Activated B cell treated with CpG ODN at 0.5 μM for 24 hours (primary cell): ENCODE results near the gene HEY2. TPM values are rescaled to one million over a fixed set of nuclear protein-coding genes. Genes with fewer than 3 reads are reported as not detected.
A peak's percentile ranks its signal among the peaks of the same experiment; 100 is the strongest.
"Not testable (repeated sequence)": the region's sequence is repeated elsewhere in the genome, so short reads cannot be mapped to it uniquely, and the experiment has no call there.

ENCODE experiments used
- ATAC-seq: fragments of 200-7000 bp; cut with Tn5 transposase; one replicate; pipeline ENCODE4 v1.10.0; 2021; ENCODE audit warnings: low read depth, mild to moderate bottlenecking, moderate library complexity
- CTCF ChIA-PET: fragments of 350-600 bp; sonication (Branson Sonifier 250); formaldehyde crosslinking; loops from one replicate; lab custom pipeline; 2021; ENCODE audit warnings: antibody characterized with exemption; lab: Charles Lee
- POLR2A ChIA-PET: fragments of 350-600 bp; sonication (Branson Sonifier 250); formaldehyde crosslinking; loops from one replicate; lab custom pipeline; 2021; ENCODE audit warnings: antibody characterized with exemption; lab: Charles Lee
- DNase-seq: peaks from one replicate; pipeline ENCODE4 v3.0.0; 2022
- H3K27ac Mint-ChIP-seq: one replicate; pipeline ENCODE4 v1.8.0; 2020; ENCODE audit warnings: mixed read lengths
- H3K27me3 Mint-ChIP-seq: one replicate; pipeline ENCODE4 v1.8.0; 2021; ENCODE audit warnings: mixed read lengths
- H3K36me3 Mint-ChIP-seq: one replicate; pipeline ENCODE4 v1.8.0; 2021; ENCODE audit warnings: low read depth, mixed read lengths
- H3K4me1 Mint-ChIP-seq: one replicate; pipeline ENCODE4 v1.8.0; 2021; ENCODE audit warnings: mixed read lengths
- H3K4me3 Mint-ChIP-seq: one replicate; pipeline ENCODE4 v1.8.0; 2020; ENCODE audit warnings: mild to moderate bottlenecking, mixed read lengths
- H3K9me3 Mint-ChIP-seq: one replicate; pipeline ENCODE4 v1.8.0; 2020; ENCODE audit warnings: mixed read lengths
- intact Hi-C: fragments of 100-400 bp; cut with micrococcal nuclease; formaldehyde crosslinking; loops from one replicate; pipeline ENCODE4 v1.15.1; 2024
- total RNA-seq: library from RNA; stranded (reverse); gene quantifications from 2 replicates; pipeline ENCODE4 v1.2.3, GENCODE V29; 2022
- TF ChIP-seq, protein P1 (sequence below): fragments of 200-600 bp; IDR thresholded peaks from one replicate; pipeline ENCODE4 v1.8.0; 2022; ENCODE audit warnings: antibody characterized with exemption, mild to moderate bottlenecking

Gene HEY2
- total RNA-seq, 1 donor from 2014 or later = not detected

DNA sequence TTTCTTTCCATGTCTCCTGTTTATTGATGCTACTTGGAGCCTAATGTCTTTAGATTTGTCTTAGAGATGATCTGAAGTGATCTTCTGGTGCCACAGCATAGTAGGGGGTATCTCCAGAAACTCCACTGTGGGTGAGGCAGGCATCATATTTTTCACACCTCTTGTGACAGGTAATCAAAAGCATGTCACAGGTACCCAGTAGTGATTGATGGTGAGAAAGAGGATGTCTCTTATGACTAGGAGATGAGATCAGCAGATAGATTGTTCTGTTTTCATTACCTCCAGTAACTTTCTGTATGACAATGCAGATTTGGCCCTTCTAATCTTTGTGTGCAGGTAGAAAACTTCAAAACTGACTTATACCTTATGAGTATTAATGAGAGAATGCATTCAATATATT lies 54.8 kb downstream of the HEY2 start:
- no peaks in the 10 kb centered on the region for H3K9me3 Mint-ChIP-seq
- H3K4me3 Mint-ChIP-seq = no peak overlapping the region
- H3K36me3 Mint-ChIP-seq = peaks cover 2% of the 10 kb centered on the region
- no peaks in the 10 kb centered on the region for H3K27me3 Mint-ChIP-seq
- ChIA-PET CTCF (interaction anchor here (0.8 to 0.9 kb wide), 2 partner anchors 13 to 152 kb away, joined by 3 read pairs; partner anchors contain the start of genes HINT3 and NCOA7), POLR2A (interaction anchor here (2.4 kb wide), 1 partner anchor 13 kb away, joined by 20 read pairs; the partner anchor contains the start of gene NCOA7)
- DNase-seq (no peak), ATAC-seq (no peak)
- H3K27ac Mint-ChIP-seq = no peak overlapping the region
- TF ChIP-seq, protein P1, sequence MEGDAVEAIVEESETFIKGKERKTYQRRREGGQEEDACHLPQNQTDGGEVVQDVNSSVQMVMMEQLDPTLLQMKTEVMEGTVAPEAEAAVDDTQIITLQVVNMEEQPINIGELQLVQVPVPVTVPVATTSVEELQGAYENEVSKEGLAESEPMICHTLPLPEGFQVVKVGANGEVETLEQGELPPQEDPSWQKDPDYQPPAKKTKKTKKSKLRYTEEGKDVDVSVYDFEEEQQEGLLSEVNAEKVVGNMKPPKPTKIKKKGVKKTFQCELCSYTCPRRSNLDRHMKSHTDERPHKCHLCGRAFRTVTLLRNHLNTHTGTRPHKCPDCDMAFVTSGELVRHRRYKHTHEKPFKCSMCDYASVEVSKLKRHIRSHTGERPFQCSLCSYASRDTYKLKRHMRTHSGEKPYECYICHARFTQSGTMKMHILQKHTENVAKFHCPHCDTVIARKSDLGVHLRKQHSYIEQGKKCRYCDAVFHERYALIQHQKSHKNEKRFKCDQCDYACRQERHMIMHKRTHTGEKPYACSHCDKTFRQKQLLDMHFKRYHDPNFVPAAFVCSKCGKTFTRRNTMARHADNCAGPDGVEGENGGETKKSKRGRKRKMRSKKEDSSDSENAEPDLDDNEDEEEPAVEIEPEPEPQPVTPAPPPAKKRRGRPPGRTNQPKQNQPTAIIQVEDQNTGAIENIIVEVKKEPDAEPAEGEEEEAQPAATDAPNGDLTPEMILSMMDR = no peak
- H3K4me1 Mint-ChIP-seq = peaks cover 68% of the 10 kb centered on the region
- intact Hi-C loops = no loop called here

DNA sequence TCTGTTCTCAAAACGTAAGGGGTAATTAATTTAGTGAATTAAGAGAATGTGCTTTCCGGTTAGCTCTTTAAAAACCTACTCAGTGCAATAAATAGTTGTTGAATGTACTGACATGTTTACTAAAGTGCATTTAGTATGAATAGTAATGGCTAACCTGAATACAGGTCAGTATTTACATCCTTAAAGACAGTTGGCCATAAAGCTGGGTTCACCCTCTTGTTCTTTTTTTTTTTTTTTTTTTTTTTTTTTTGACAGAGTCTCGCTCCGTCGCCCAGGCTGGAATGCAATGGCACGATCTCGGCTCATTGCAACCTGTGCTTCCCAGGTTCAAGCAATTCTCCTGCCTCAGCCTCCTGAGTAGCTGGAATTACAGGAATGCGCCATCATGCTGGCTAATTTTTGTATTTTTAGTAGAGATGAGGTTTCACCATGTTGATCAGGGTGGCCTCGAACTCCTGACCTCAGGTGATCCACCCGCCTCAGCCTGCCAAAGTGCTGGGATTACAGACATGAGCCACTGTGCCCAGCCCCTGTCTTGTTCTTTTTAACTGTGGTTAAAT lies 55.5 kb downstream of the HEY2 start:
- intact Hi-C loops, ATAC-seq, H3K27ac Mint-ChIP-seq, H3K36me3 Mint-ChIP-seq, H3K27me3 Mint-ChIP-seq, DNase-seq, H3K4me3 Mint-ChIP-seq, H3K9me3 Mint-ChIP-seq: not testable (repeated sequence)
- ChIA-PET POLR2A (interaction anchor here (2.4 kb wide), 1 partner anchor 14 kb away, joined by 20 read pairs; the partner anchor contains the start of gene NCOA7), CTCF (interaction anchor here (0.8 to 0.9 kb wide), 2 partner anchors 14 to 151 kb away, joined by 3 read pairs; partner anchors contain the start of genes HINT3 and NCOA7)
- H3K4me1 Mint-ChIP-seq = peaks cover 69% of the 10 kb centered on the region

DNA sequence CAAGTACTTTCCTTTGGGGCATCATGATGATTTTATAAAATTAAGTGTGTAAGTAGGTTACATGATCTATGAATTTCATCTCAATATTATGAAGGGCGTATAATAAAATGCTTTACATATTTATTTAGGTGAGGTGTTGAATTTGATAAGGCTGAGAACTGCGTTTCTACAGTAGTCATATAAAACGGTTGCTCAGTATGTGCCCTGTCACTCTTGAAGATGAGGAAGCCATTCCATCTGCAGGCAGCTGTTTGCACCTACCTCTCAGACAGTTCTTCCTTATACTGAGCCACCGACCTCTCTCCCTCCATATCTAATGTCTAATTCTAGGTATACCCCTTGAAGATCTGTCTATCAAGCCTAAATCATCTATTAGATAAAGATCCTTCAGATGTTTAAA lies 57.4 kb downstream of the HEY2 start:
- H3K36me3 Mint-ChIP-seq = peaks cover 2% of the 10 kb centered on the region
- DNase-seq (no peak), ATAC-seq (no peak)
- H3K9me3 Mint-ChIP-seq = no peaks in the 10 kb centered on the region
- ChIA-PET CTCF (no interaction called here), POLR2A (interaction anchor here (1.1 to 1.2 kb wide), 2 partner anchors 8 to 16 kb away, joined by 3 to 4 read pairs; partner anchors contain the start of gene NCOA7)
- peaks cover 79% of the 10 kb centered on the region for H3K4me1 Mint-ChIP-seq
- intact Hi-C loops = loop anchor here (1.0 to 2.0 kb wide), 2 partner anchors 9 to 22 kb away; no protein-coding TSS in a partner anchor
- H3K27me3 Mint-ChIP-seq = no peaks in the 10 kb centered on the region
- TF ChIP-seq, protein P1 = no peak
- no peak overlapping the region for H3K27ac Mint-ChIP-seq
- no peak overlapping the region for H3K4me3 Mint-ChIP-seq

DNA sequence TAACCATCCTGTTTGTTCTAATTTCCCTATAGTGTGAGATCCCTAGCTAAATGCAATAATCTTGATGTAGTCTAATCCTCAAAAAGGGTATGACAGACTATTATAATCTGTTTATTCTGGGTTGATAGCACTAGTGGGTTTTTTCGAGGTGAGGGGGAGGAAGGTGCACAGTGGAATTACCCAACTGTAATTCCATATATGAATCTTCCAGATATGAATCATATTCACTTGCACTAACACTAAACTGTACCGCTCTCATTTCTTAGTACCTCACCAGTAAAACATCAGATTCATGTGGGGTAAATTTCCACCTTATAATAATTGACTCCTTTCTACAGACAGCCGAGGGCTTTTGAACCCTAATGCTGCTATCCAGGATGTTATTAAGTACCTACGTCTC lies 57.9 kb downstream of the HEY2 start:
- intact Hi-C loops = loop anchor here (1.0 to 2.0 kb wide), 2 partner anchors 9 to 22 kb away; no protein-coding TSS in a partner anchor
- ChIA-PET POLR2A (interaction anchor here (1.1 to 1.2 kb wide), 2 partner anchors 9 to 16 kb away, joined by 3 to 4 read pairs; partner anchors contain the start of gene NCOA7), CTCF (interaction anchor here (1.4 kb wide), 1 partner anchor 16 kb away, joined by 3 read pairs; no protein-coding TSS in a partner anchor)
- ATAC-seq = peak; percentile 40
- no peak overlapping the region for H3K27ac Mint-ChIP-seq
- H3K36me3 Mint-ChIP-seq = peaks cover 2% of the 10 kb centered on the region
- DNase-seq = no peak
- H3K9me3 Mint-ChIP-seq = no peaks in the 10 kb centered on the region
- H3K4me1 Mint-ChIP-seq = peaks cover 81% of the 10 kb centered on the region
- H3K27me3 Mint-ChIP-seq = no peaks in the 10 kb centered on the region
- H3K4me3 Mint-ChIP-seq = no peak overlapping the region
- TF ChIP-seq, protein P1 = no peak

DNA sequence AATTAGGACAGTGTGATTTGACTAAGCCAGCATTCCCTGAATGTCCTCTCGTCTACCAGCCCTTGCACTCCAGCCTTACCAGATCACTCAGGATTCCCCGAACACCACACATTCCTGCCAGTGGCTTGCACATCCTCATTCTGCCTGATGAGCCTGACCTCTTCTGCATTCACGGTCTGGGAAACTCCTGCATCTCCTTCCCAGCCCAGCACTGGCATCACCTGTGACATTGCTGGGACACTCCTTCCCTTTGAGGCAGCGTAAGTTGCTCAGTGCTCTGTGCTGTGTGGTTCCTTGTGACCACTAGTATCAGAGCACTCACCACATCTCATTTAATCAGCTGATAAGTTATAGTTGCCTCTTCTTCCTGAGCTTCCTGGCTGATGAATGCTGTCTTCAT lies 58.6 kb downstream of the HEY2 start:
- Mint-ChIP-seq H3K36me3 (peaks cover 2% of the 10 kb centered on the region), H3K4me1 (peaks cover 81% of the 10 kb centered on the region), H3K4me3 (no peak overlapping the region), H3K27ac (no peak overlapping the region), H3K9me3 (no peaks in the 10 kb centered on the region), H3K27me3 (no peaks in the 10 kb centered on the region)
- no peak for ATAC-seq
- POLR2A ChIA-PET = interaction anchor here (1.0 to 1.1 kb wide), 2 partner anchors 9 to 27 kb away, joined by 3 to 4 read pairs; no protein-coding TSS in a partner anchor
- TF ChIP-seq, protein P1 = no peak
- CTCF ChIA-PET = interaction anchor here (1.4 kb wide), 1 partner anchor 16 kb away, joined by 3 read pairs; no protein-coding TSS in a partner anchor
- intact Hi-C loops = no loop called here
- no peak for DNase-seq
